Neural crest cell (in vitro differentiated cells): Measurements from ENCODE around the gene HLA-DMA. TPM values are rescaled to one million over a fixed set of nuclear protein-coding genes. Genes with fewer than 3 reads are reported as not detected.

ENCODE experiments used
- DNase-seq: peaks from one replicate; pipeline ENCODE4 v3.0.0; 2021; ENCODE audit warnings: low read depth, mixed read lengths, low spot score
- H3K27ac Mint-ChIP-seq: one replicate; pipeline ENCODE4 v1.8.0; 2021; ENCODE audit warnings: mild to moderate bottlenecking, mixed read lengths; ENCODE audit not compliant: unreplicated experiment
- H3K27me3 Mint-ChIP-seq: 2 replicates; pipeline ENCODE4 v1.8.0; 2021; ENCODE audit warnings: low read depth, mild to moderate bottlenecking, mixed read lengths
- H3K36me3 Mint-ChIP-seq: 2 replicates; pipeline ENCODE4 v1.8.0; 2021; ENCODE audit warnings: low read depth, mild to moderate bottlenecking, mixed read lengths
- H3K4me1 Mint-ChIP-seq: 2 replicates; pipeline ENCODE4 v1.8.0; 2021; ENCODE audit warnings: mixed read lengths
- H3K4me3 Mint-ChIP-seq: one replicate; pipeline ENCODE4 v1.8.0; 2021; ENCODE audit warnings: mild to moderate bottlenecking, mixed read lengths
- H3K9me3 Mint-ChIP-seq: 2 replicates; pipeline ENCODE4 v1.8.0; 2021; ENCODE audit warnings: mixed read lengths
- total RNA-seq: library from RNA; stranded (reverse); gene quantifications from 2 replicates; pipeline ENCODE4 v1.2.1, GENCODE V29; 2021
- TF ChIP-seq, protein P1 (sequence below): fragments of 200-600 bp; sonication (generic); conservative IDR thresholded peaks from 2 replicates; pipeline ENCODE4 v1.5.0; 2021; ENCODE audit warnings: antibody characterized with exemption, mild to moderate bottlenecking

HLA-DMA gene
- total RNA-seq, 1 donor from 2014 or later = 1.7 TPM

DNA sequence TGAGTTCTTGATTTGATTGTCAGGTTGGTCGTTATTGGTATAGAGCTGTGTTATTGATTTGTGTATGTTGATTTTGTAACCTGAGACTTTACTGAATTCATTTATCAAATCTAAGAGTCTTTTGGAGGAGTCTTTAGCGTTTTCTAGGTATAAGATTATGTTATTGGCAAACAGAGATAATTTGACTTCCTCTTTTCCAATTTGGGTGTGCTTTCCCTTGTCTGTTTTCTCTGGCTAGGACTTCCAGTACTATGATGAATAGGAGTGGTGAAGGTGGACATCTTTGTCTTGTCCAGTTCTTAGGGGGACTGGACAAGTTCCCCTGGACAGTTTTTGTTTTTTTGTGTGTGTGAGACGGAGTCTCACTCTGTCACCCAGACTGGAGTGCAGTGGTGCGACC, 39.1 kb upstream of the HLA-DMA start:
- Mint-ChIP-seq H3K4me1 (no peaks in the 10 kb centered on the region), H3K4me3 (no peak overlapping the region), H3K36me3 (no peaks in the 10 kb centered on the region)

DNA sequence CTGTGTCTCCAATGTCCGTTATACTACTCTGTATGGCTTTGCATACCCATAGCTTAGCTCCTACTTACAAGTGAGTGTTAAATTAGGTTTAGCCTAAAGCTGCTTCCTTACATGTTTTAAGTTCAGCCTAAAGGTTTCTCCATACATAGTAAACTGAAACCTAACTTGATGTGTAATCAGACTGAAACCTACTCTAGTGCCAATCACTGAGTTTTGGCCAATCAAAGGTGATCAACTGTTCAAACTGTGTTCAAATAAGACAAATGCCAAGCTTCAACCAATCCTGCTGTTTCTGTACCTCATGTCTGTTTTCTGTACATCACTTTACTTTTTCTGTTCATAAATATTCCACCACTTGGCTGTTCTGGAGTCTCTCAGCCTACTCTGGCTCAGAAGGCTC, 36.5 kb upstream of the HLA-DMA start:
- no peaks in the 10 kb centered on the region for H3K36me3 Mint-ChIP-seq
- TF ChIP-seq, protein P1, sequence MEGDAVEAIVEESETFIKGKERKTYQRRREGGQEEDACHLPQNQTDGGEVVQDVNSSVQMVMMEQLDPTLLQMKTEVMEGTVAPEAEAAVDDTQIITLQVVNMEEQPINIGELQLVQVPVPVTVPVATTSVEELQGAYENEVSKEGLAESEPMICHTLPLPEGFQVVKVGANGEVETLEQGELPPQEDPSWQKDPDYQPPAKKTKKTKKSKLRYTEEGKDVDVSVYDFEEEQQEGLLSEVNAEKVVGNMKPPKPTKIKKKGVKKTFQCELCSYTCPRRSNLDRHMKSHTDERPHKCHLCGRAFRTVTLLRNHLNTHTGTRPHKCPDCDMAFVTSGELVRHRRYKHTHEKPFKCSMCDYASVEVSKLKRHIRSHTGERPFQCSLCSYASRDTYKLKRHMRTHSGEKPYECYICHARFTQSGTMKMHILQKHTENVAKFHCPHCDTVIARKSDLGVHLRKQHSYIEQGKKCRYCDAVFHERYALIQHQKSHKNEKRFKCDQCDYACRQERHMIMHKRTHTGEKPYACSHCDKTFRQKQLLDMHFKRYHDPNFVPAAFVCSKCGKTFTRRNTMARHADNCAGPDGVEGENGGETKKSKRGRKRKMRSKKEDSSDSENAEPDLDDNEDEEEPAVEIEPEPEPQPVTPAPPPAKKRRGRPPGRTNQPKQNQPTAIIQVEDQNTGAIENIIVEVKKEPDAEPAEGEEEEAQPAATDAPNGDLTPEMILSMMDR = no peak

More for the DNA sequence above, 39.1 kb upstream of the HLA-DMA start:
- TF ChIP-seq, protein P1 = no peak
- H3K27me3 Mint-ChIP-seq = peaks cover 58% of the 10 kb centered on the region
- H3K9me3 Mint-ChIP-seq = peaks cover 8% of the 10 kb centered on the region
- H3K27ac Mint-ChIP-seq = no peak overlapping the region
- no peak for DNase-seq

DNA sequence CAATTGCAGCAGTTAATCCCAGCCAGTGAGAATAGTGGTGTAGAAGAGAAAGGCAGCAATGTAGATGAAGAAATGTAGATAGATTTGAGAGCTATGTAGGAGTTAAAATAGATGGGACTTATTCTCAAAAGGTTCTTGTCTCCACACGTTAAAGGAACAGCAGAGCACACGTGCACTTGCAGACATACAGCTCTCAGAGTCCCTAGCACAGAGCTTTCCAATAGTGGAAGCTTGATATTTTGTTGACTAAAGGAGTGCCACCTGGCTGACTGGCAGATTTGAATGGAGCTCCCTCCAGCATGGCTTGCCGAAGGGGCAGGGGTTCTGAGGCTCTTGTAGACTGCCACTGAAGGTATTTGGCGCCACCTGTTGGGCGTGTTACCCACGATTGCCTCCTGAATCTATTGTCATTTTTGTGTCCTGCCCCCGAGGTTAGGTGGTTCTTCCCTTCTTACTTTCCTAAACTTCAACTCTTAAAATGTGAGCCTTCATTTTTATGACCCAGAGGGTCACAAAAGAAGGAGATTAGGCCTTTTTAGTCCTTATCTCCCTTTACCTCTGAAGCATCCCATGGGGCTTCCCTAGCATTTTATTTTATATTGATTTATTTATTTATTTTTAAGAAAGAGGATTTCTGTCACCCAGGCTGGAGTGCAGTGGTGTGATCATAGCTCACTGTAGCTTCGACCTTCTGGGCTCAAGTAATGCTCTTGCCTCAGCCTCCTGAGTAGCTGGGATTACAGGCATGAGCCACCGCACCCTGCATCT, 31.9 kb upstream of the HLA-DMA start:
- Mint-ChIP-seq H3K36me3 (peaks cover 7% of the 10 kb centered on the region), H3K4me3 (peak overlapping the region; percentile 13), H3K4me1 (peaks cover 10% of the 10 kb centered on the region), H3K9me3 (no peaks in the 10 kb centered on the region), H3K27me3 (peaks cover 24% of the 10 kb centered on the region), H3K27ac (no peak overlapping the region)
- DNase-seq = peak; percentile 86
- TF ChIP-seq, protein P1 = peak; percentile 92

More for the DNA sequence above, 36.5 kb upstream of the HLA-DMA start:
- H3K9me3 Mint-ChIP-seq = peaks cover 8% of the 10 kb centered on the region
- DNase-seq = no peak
- H3K4me3 Mint-ChIP-seq = no peak overlapping the region
- H3K4me1 Mint-ChIP-seq = no peaks in the 10 kb centered on the region
- H3K27ac Mint-ChIP-seq = no peak overlapping the region
- peaks cover 49% of the 10 kb centered on the region for H3K27me3 Mint-ChIP-seq

DNA sequence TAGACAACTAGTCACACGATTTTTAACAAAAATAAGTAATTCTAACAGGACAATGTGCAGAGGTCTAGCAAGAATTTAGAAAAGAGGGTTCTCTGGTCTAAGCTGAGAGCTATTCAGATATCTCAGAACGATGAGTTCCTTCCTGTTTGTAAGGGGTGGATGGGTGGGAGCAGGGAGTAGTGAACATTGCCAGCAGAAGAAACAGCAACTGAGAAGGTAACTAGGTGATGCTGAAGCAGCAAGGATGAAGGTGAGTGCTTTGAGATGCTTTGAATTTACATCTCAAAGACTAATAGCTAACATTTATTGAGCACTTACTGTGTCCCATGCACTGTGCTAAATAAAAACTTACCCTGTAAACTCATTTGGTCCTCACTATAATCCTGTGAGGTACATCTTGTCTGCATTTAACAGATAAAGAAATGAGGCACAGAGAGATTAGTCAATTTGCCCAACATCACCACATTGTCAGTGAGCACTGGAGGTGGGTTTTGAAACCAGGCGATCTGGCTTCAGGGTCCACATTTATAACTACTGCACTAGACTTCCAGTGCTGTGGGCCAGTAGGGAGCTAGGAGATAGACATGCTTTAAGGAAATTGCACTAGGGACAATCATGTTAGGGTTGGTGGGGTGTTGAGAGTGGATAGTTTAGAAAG, 31.2 kb upstream of the HLA-DMA start:
- TF ChIP-seq, protein P1 = no peak
- Mint-ChIP-seq H3K4me3 (peak overlapping the region; percentile 25), H3K36me3 (peaks cover 12% of the 10 kb centered on the region), H3K27me3 (peaks cover 20% of the 10 kb centered on the region), H3K9me3 (no peaks in the 10 kb centered on the region), H3K4me1 (peaks cover 10% of the 10 kb centered on the region), H3K27ac (no peak overlapping the region)
- no peak for DNase-seq

DNA sequence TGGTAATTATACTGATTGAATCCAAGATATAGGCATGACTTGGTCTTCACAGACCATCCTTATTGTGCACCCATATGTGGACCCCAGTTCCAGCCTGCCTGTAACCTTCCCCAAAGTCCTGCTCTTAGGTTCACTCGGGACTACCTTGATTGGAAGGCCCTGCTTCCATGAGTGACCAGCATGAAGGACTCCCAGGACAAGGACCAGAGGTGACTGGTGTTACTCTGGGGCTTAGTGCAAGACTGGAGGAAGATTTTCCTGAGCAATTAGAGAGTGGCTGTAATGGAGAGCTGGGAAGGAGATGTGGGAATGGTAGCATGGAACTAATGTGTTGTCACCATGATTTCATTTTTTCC, 30.6 kb upstream of the HLA-DMA start:
- H3K27ac Mint-ChIP-seq = no peak overlapping the region
- H3K4me1 Mint-ChIP-seq = peaks cover 13% of the 10 kb centered on the region
- H3K27me3 Mint-ChIP-seq = peaks cover 20% of the 10 kb centered on the region
- TF ChIP-seq, protein P1 = no peak
- H3K9me3 Mint-ChIP-seq = no peaks in the 10 kb centered on the region
- H3K4me3 Mint-ChIP-seq = peak overlapping the region; percentile 25
- no peak for DNase-seq
- H3K36me3 Mint-ChIP-seq = peaks cover 18% of the 10 kb centered on the region
